CD4-positive, alpha-beta T cell (primary cell): ENCODE data around the gene B9D1. TPM values are rescaled to one million over a fixed set of nuclear protein-coding genes. Genes with fewer than 3 reads are reported as not detected.

ENCODE experiments used
- ATAC-seq: fragments of 200-7000 bp; cut with Tn5 transposase; one replicate; pipeline ENCODE4 v1.10.0; 2022; ENCODE audit warnings: mild to moderate bottlenecking; ENCODE audit not compliant: poor library complexity
- CTCF ChIA-PET: fragments of 350-600 bp; sonication (Branson Sonifier 250); formaldehyde crosslinking; loops from one replicate; lab custom pipeline; 2021; ENCODE audit warnings: antibody characterized with exemption, inconsistent platforms; lab: Charles Lee
- POLR2A ChIA-PET: fragments of 350-600 bp; sonication (Branson Sonifier 250); formaldehyde crosslinking; loops from one replicate; lab custom pipeline; 2021; ENCODE audit warnings: antibody characterized with exemption, inconsistent platforms; lab: Charles Lee
- DNase-seq, 14 experiments: peaks; one replicate each; pipeline ENCODE4 v3.0.0-alpha.2; 2013 to 2020; ENCODE audit warnings: mixed read lengths in 2 of 14
- H3K27ac ChIP-seq, 2 donors: one replicate each; pipeline versions ENCODE4 v1.5.1 to v1.7.0; 2013; ENCODE audit warnings: low read length in 2 of 2, low read depth in 1 of 2, mild to moderate bottlenecking in 1 of 2
- H3K27me3 ChIP-seq, 2 experiments: 1 replicate in 1 of 2; 2 replicates in 1 of 2; pipeline versions ENCODE4 v1.6.1 to v1.7.0; 2013; ENCODE audit warnings: low read length in 2 of 2, control low read depth in 1 of 2, mild to moderate bottlenecking in 1 of 2, moderate library complexity in 1 of 2; ENCODE audit not compliant: insufficient read depth in 2 of 2, control insufficient read depth in 1 of 2
- H3K36me3 ChIP-seq: one replicate; pipeline ENCODE4 v1.6.1; 2013; ENCODE audit warnings: low read length, control low read depth; ENCODE audit not compliant: insufficient read depth
- H3K4me1 ChIP-seq: one replicate; pipeline ENCODE4 v1.6.1; 2013; ENCODE audit warnings: low read length, control low read depth; ENCODE audit not compliant: insufficient read depth
- H3K4me3 ChIP-seq: one replicate; pipeline ENCODE4 v1.5.1; 2013; ENCODE audit warnings: mild to moderate bottlenecking, low read length, moderate library complexity
- H3K9me3 ChIP-seq, 2 experiments: 1 replicate in 1 of 2; 2 replicates in 1 of 2; pipeline versions ENCODE4 v1.6.1 to v1.7.0; 2013; ENCODE audit warnings: low read length in 2 of 2, mild to moderate bottlenecking in 2 of 2, control low read depth in 1 of 2, moderate library complexity in 1 of 2; ENCODE audit not compliant: control insufficient read depth in 1 of 2, insufficient read depth in 1 of 2
- H3K27ac Mint-ChIP-seq: one replicate; pipeline ENCODE4 v1.8.0; 2020; ENCODE audit warnings: mixed read lengths
- H3K27me3 Mint-ChIP-seq: one replicate; pipeline ENCODE4 v1.8.0; 2021; ENCODE audit warnings: mixed read lengths
- H3K36me3 Mint-ChIP-seq: one replicate; pipeline ENCODE4 v1.8.0; 2021; ENCODE audit warnings: low read depth, mixed read lengths
- H3K4me1 Mint-ChIP-seq: one replicate; pipeline ENCODE4 v1.8.0; 2021; ENCODE audit warnings: low read depth, mixed read lengths
- H3K4me3 Mint-ChIP-seq: one replicate; pipeline ENCODE4 v1.8.0; 2020; ENCODE audit warnings: mild to moderate bottlenecking, mixed read lengths
- H3K9me3 Mint-ChIP-seq: one replicate; pipeline ENCODE4 v1.8.0; 2020; ENCODE audit warnings: mixed read lengths
- intact Hi-C, 2 experiments: fragments of 100-400 bp; cut with DNase I in 1 of 2; cut with micrococcal nuclease in 1 of 2; formaldehyde crosslinking; loops; one replicate each; pipeline versions ENCODE4 v1.15.1 to v1.9.0; 2023 to 2025; cut with DNase I, micrococcal nuclease
- total RNA-seq, 174 experiments: library from RNA in 2 of 174; stranded (reverse) in 2 of 174; gene quantifications; one replicate each; pipeline ENCODE4 v1.2.3 and lab custom pipeline; 2021 to 2026
- TF ChIP-seq, protein P1 (sequence below): fragments of 200-600 bp; IDR thresholded peaks from one replicate; pipeline ENCODE4 v1.8.0; 2022; ENCODE audit warnings: antibody characterized with exemption, mild to moderate bottlenecking

B9D1 gene
- total RNA-seq, 2 experiments from 2014 or later, result 0.66 to 0.73 TPM

DNA sequence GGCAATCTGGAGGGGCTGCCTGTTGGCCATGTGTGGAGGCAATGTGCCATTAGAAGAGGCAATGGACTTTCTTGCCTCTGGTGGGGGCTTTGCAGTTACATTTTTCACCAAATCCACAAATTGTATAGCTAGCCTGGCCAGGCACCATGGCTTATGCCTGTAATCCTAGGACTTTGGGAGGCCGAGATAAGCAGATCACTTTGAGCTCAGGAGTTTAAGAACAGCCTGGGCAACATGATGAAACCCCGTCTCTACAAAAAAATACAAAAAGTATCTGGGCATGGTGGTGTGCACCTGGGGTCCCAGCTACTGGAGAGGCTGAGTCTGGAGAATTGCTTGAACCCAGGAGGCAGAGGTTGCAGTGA, 45.8 kb upstream of the B9D1 start:
- Mint-ChIP-seq H3K9me3 (no peaks in the 10 kb centered on the region), H3K4me3 (no peak overlapping the region), H3K27me3 (no peaks in the 10 kb centered on the region), H3K36me3 (no peaks in the 10 kb centered on the region), H3K27ac (no peak overlapping the region), H3K4me1 (no peaks in the 10 kb centered on the region)
- H3K36me3 ChIP-seq, result no peaks in the 10 kb centered on the region
- no peak overlapping the region for H3K4me3 ChIP-seq
- H3K27ac ChIP-seq, result no peak overlapping the region
- TF ChIP-seq, protein P1, sequence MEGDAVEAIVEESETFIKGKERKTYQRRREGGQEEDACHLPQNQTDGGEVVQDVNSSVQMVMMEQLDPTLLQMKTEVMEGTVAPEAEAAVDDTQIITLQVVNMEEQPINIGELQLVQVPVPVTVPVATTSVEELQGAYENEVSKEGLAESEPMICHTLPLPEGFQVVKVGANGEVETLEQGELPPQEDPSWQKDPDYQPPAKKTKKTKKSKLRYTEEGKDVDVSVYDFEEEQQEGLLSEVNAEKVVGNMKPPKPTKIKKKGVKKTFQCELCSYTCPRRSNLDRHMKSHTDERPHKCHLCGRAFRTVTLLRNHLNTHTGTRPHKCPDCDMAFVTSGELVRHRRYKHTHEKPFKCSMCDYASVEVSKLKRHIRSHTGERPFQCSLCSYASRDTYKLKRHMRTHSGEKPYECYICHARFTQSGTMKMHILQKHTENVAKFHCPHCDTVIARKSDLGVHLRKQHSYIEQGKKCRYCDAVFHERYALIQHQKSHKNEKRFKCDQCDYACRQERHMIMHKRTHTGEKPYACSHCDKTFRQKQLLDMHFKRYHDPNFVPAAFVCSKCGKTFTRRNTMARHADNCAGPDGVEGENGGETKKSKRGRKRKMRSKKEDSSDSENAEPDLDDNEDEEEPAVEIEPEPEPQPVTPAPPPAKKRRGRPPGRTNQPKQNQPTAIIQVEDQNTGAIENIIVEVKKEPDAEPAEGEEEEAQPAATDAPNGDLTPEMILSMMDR, result no peak
- no peaks in the 10 kb centered on the region for H3K9me3 ChIP-seq
- ATAC-seq, result no peak
- POLR2A ChIA-PET, result no interaction called here
- no peak for DNase-seq
- CTCF ChIA-PET, result no interaction called here
- no peaks in the 10 kb centered on the region for H3K27me3 ChIP-seq
- H3K4me1 ChIP-seq, result no peaks in the 10 kb centered on the region
- intact Hi-C loops, result no loop called here

DNA sequence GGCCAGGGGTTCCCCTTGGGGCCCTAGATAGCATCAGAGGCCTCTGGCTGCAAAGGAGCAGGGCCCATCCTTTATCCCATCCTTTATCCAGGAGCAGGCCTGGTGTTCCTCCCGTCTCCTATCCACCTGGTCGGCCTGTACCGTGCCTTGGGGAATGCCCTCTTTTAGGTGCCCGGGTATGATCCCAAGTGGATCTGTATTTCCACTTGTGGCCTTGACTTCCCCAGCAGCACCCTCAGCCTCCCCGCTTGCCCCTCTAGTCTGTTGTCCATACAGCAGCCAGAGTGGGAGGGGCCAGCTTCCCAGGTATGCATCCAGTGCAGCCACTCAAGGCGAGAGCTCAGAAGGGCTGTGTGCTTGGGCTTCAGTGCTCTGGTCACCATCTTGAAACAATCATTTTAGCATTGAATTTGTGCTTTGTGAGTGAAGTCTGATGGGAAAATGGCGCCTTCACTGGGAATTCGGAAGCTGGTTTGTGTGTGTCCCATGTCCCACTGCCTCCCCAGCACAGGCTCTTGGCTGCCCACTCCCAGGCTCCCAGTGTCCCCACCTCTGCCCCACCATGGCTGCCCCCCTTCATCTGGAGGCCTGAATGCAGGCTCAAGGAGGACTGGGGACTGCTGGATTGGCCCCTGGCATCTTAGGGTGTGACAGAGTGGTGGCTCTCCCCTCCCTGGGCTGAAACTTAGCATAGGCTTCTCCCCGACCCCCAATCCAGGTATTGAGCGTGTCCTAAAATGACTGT, 45.2 kb upstream of the B9D1 start:
- Histone ChIP-seq H3K36me3 (no peaks in the 10 kb centered on the region), H3K27me3 (no peaks in the 10 kb centered on the region), H3K4me1 (no peaks in the 10 kb centered on the region), H3K4me3 (no peak overlapping the region), H3K27ac (no peak overlapping the region), H3K9me3 (no peaks in the 10 kb centered on the region)
- Mint-ChIP-seq H3K9me3 (no peaks in the 10 kb centered on the region), H3K27ac (no peak overlapping the region), H3K4me3 (no peak overlapping the region), H3K4me1 (no peaks in the 10 kb centered on the region), H3K27me3 (no peaks in the 10 kb centered on the region), H3K36me3 (no peaks in the 10 kb centered on the region)
- ChIA-PET POLR2A (no interaction called here), CTCF (no interaction called here)
- TF ChIP-seq, protein P1, result no peak
- intact Hi-C loops, result no loop called here
- ATAC-seq (no peak), DNase-seq (no peak)

DNA sequence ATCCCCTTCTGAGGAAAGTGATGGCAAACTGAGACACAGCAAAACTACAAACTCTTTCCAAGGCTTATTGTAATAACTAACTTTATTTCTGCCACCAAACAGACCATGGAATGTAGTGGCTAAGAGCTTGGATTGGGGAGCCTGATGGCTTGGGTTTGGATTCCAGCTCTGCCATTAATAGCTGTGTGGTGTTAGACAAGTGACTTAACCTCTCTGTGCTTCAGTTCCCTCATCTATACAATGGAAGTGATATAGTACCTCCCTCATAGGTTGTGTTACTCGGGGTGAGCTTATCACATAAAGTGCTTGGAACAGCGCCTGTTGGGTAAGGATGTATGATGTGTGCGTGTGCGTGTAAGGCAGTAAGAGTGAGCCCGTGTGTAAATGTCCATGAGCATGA, 42.6 kb upstream of the B9D1 start:
- no peaks in the 10 kb centered on the region for H3K9me3 ChIP-seq
- Mint-ChIP-seq H3K9me3 (no peaks in the 10 kb centered on the region), H3K36me3 (no peaks in the 10 kb centered on the region), H3K4me3 (no peak overlapping the region), H3K4me1 (no peaks in the 10 kb centered on the region), H3K27me3 (no peaks in the 10 kb centered on the region), H3K27ac (no peak overlapping the region)
- DNase-seq (no peak), ATAC-seq (no peak)
- ChIA-PET POLR2A (no interaction called here), CTCF (no interaction called here)
- no peak overlapping the region for H3K4me3 ChIP-seq
- no peaks in the 10 kb centered on the region for H3K36me3 ChIP-seq
- TF ChIP-seq, protein P1, result no peak
- no peaks in the 10 kb centered on the region for H3K4me1 ChIP-seq
- no peak overlapping the region for H3K27ac ChIP-seq
- no peaks in the 10 kb centered on the region for H3K27me3 ChIP-seq
- intact Hi-C loops, result no loop called here
